K562 (cell line): Measurements from ENCODE around the gene HOXB3. TPM values are rescaled to one million over a fixed set of nuclear protein-coding genes. Genes with fewer than 3 reads are reported as not detected.
A peak's percentile ranks its signal among the peaks of the same experiment; 100 is the strongest.

ENCODE experiments used
- BMI1 ChIP-seq: fragments of 150-350 bp; IDR thresholded peaks from 2 replicates; pipeline ENCODE4 v1.6.1; 2014; ENCODE audit warnings: low read length
- CBFA2T3 ChIP-seq: fragments of 450-650 bp; IDR thresholded peaks from 2 replicates; pipeline ENCODE4 v1.6.1; 2017
- CC2D1A ChIP-seq: fragments of 450-650 bp; IDR thresholded peaks from 2 replicates; pipeline ENCODE4 v1.6.1; 2017; ENCODE audit warnings: mild to moderate bottlenecking
- ETV1 ChIP-seq: fragments of 450-650 bp; conservative IDR thresholded peaks from 2 replicates; pipeline ENCODE4 v1.6.1; 2016; ENCODE audit warnings: missing genetic modification characterization, control low read depth, low read depth, missing compliant biosample characterization
- HMG20B ChIP-seq: fragments of 250-450 bp; sonication (Bioruptor Pico); IDR thresholded peaks from 2 replicates; pipeline ENCODE4 v1.5.0; 2021; ENCODE audit warnings: mild to moderate bottlenecking
- MAFF ChIP-seq: IDR thresholded peaks from 2 replicates; pipeline ENCODE4 v1.6.1; 2012; ENCODE audit warnings: low read length, improper control_type of control experiment
- REST ChIP-seq, 2 experiments: fragments of 450-650 bp; formaldehyde crosslinking in 1 of 2; IDR thresholded peaks; 2 replicates each; pipeline versions ENCODE4 v1.4.0 to v1.6.1; 2014 to 2020; ENCODE audit warnings: mild to moderate bottlenecking in 2 of 2, borderline replicate concordance in 1 of 2, low read depth in 1 of 2
- SIRT6 ChIP-seq: IDR thresholded peaks from one replicate; pipeline ENCODE4 v1.6.1; 2012; ENCODE audit warnings: low read depth, mild to moderate bottlenecking, control low read depth, inconsistent platforms, low read length, moderate library complexity
- TFAP4 ChIP-seq: sonication (generic); formaldehyde crosslinking; IDR thresholded peaks from 2 replicates; pipeline ENCODE4 v1.8.0; 2022; ENCODE audit warnings: missing genetic modification reagents, mild to moderate bottlenecking, moderate library complexity, borderline replicate concordance
- THAP12 ChIP-seq: fragments of 250-450 bp; sonication (Bioruptor Pico); IDR thresholded peaks from 2 replicates; pipeline ENCODE4 v1.9.0; 2021; ENCODE audit warnings: mild to moderate bottlenecking, inconsistent platforms
- YY1 ChIP-seq, 3 experiments: IDR thresholded peaks; 2 replicates each; pipeline ENCODE4 v1.6.1; 2011; ENCODE audit warnings: low read length in 2 of 3, mild to moderate bottlenecking in 2 of 3, moderate library complexity in 2 of 3, borderline replicate concordance in 1 of 3, control low read depth in 1 of 3, low read depth in 1 of 3; ENCODE audit not compliant: insufficient read depth in 3 of 3, insufficient replicate concordance in 2 of 3, control insufficient read depth in 1 of 3, insufficient read length in 1 of 3; ENCODE audit errors: extremely low read depth in 1 of 3
- ZFX ChIP-seq: sonication (generic); formaldehyde crosslinking; IDR thresholded peaks from 2 replicates; pipeline ENCODE4 v1.8.0; 2022; ENCODE audit warnings: mild to moderate bottlenecking, missing genetic modification reagents, moderate library complexity
- ZNF133 ChIP-seq: fragments of 250-450 bp; sonication (Bioruptor Pico); IDR thresholded peaks from 2 replicates; pipeline ENCODE4 v1.4.0; 2020; ENCODE audit warnings: mild to moderate bottlenecking
- ZNF668 ChIP-seq: fragments of 250-450 bp; sonication (Bioruptor Pico); IDR thresholded peaks from 2 replicates; pipeline ENCODE4 v1.8.0; 2022; ENCODE audit warnings: mild to moderate bottlenecking, inconsistent platforms
- ZNF699 ChIP-seq: fragments of 250-450 bp; sonication (Bioruptor Pico); IDR thresholded peaks from 2 replicates; pipeline ENCODE4 v1.8.0; 2021; ENCODE audit warnings: mild to moderate bottlenecking, moderate library complexity; ENCODE audit not compliant: insufficient replicate concordance
- ZNF766 ChIP-seq: fragments of 200-800 bp; sonication (Bioruptor generic); conservative IDR thresholded peaks from 2 replicates; pipeline ENCODE4 v1.6.1; 2016; ENCODE audit warnings: missing genetic modification characterization, missing compliant biosample characterization
- polyA plus RNA-seq, 8 experiments: library from polyadenylated mRNA; depleted of rRNA in 4 of 8; stranded (reverse) in 5 of 8; unstranded in 3 of 8; fragments of >200 nt; fragmentation: Nextera tagmentation in 2 of 8; fragmentation: Illumina TruSeq in 1 of 8; extraction: Ambion mirVana in 2 of 8; extraction: Trizol in 1 of 8; gene quantifications; 2 replicates each; pipeline versions ENCODE4 v1.2.1 to v1.2.3, GENCODE V29; 2011 to 2014; ENCODE audit warnings: inconsistent platforms in 1 of 8, missing spikeins in 1 of 8
- total RNA-seq, 7 experiments: library from RNA; depleted of rRNA in 6 of 7; stranded (reverse); fragments of >200 nt in 6 of 7; fragmentation: Illumina TruSeq in 2 of 7; extraction: Trizol in 2 of 7; gene quantifications; 2 replicates each; pipeline versions ENCODE4 v1.2.1 to v1.2.3, GENCODE V29; 2011 to 2021; ENCODE audit warnings: low replicate concordance in 1 of 7

The HOXB3 gene
- total and polyA plus RNA-seq, 9 of the 15 experiments (the other 6 are each of a cell fraction or from before 2014, with no cell fraction given): 2.4 to 41.3 (median 20.2) TPM

GRCh38 chr17:48544349-48545021, 45.6 kb downstream of the HOXB3 start (continued):
- no peak; the same call in 1 of the 2 replicates for TF ChIP-seq ZNF766
- TF ChIP-seq REST (IDR thresholded peaks at IDR 0.05; ENCODE audit: borderline replicate concordance): no peak
- no peak for TF ChIP-seq REST (CRISPR knock-in tag; IDR thresholded peaks at IDR 0.05; ENCODE audit: low read depth)
- peak in 1 of 3 experiments; percentile 52 for TF ChIP-seq YY1 (IDR thresholded peaks at IDR 0.05; ENCODE audit: borderline replicate concordance in 1 of 3, control insufficient read depth in 1 of 3, extremely low read depth in 1 of 3, insufficient read depth in 3 of 3, insufficient read length in 1 of 3, insufficient replicate concordance in 2 of 3, low read depth in 1 of 3, low read length in 2 of 3)
- peak; percentile 28; the same call in 1 of the 2 replicates for TF ChIP-seq ZFX (CRISPR knock-in tag)
- no peak for TF ChIP-seq HMG20B
- 0 out of 2 replicates have a peak, but pooled peaks have one; percentile 13 for TF ChIP-seq ETV1 (tag)
- no peak for TF ChIP-seq ZNF699
- no peak for TF ChIP-seq BMI1
- no peak for TF ChIP-seq CC2D1A
- TF ChIP-seq CBFA2T3: 0 out of 2 replicates have a peak, but pooled peaks have one; percentile 6
- TF ChIP-seq ZNF668: no peak
- no peak for TF ChIP-seq MAFF
- TF ChIP-seq ZNF133 (CRISPR knock-in tag): no peak
- peak; percentile 46; the same call in 1 of the 2 replicates for TF ChIP-seq TFAP4 (CRISPR knock-in tag)
- TF ChIP-seq THAP12 (CRISPR knock-in tag): no peak
- TF ChIP-seq SIRT6: no peak
